Activated T-cell treated with anti-CD3 and anti-CD28 coated beads, Interleukin-2, amount 50 U/mL, for 48 hours (primary cell): ENCODE results near the gene NKAIN4.

Experiments used
- DNase-seq, 2 experiments: peaks; one replicate each; pipeline ENCODE4 v3.0.0-alpha.2; 2020

Gene NKAIN4

DNA sequence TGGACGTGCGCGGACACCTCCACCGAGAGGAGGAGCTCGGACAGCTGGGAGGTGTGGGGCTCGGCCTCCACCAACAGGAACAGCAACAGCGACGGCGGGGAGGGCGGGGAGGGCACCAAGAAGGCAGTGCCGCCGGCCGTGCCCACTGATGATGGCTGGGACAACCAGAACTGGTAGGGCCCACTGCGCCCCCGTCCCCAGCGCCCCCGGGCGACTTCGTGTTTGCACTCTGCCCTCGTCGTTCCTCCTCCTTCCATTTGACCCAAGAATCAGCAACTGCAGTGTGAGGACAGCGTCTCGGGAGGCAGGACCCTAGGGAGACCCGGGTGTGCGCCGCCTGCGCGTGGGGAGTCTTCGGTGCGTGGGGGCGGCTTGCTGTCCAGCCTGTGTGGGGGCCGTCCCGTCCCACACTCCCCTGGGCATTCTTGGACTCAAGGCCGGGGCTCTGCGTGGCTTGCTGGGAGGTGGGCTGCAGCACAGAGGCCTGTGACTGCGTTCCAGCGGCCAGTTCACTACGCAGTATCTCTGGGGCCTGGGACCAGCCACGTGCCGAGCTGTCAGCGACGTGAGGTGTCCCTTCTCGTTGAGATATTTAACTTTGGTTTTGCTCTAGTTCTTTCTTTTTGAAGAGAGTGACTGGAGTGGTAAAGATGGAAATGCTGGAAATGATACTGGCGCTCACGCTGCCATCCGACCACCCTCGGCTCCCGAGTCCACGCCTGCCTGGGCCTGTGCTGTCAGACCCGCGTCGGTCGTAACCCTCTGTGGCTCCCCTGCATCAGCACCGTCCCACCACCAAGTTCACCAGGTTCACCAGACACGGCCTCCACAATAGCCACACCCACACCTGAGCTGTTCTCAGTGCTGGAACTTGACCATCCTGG is 33.7 kb upstream of the NKAIN4 start:
- DNase-seq, result no peak

DNA sequence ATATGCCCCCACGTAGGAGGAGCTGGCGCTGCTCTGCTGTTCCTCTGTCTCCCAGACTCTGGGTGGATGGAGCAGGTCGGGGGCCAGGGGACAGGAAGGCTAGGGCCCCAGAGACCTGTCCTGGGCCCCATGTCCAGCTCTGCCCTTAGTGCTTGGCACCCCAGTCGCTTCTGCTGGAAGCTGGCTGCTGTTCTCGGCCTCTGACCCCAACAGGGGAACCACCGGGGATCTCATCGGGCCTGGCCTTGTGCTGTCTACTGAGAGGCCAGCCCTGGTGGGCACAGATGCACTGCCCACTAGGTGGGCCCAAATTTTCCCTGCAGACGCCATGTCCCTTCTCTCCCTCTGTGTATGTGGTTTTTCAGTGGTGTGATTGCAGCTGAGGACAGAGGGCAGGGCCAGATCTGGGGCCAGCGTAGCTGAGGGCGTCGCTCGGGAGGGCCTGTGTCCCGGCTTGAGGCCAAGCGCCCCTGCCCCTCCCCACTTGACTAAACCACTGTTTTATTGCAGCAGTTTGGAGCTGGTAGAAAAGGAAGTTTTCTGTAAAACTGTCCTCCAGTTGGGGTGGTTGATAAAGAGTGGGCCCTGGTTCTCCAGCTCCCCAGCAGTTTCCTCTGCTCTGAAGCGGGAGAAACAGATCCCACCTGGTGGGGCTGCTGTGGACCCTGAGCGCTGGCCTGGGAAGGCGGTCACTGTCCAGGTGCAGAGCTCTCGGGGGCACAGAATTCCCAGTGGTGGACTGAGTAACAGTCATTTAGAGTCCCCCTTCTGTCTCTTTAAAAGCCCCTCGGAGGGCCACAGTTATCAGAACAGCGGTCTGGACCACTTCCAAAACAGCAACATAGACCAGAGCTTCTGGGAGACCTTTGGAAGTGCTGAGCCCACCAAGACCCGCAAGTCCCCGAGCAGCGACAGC is 32.8 kb upstream of the NKAIN4 start:
- DNase-seq, result no peak

DNA sequence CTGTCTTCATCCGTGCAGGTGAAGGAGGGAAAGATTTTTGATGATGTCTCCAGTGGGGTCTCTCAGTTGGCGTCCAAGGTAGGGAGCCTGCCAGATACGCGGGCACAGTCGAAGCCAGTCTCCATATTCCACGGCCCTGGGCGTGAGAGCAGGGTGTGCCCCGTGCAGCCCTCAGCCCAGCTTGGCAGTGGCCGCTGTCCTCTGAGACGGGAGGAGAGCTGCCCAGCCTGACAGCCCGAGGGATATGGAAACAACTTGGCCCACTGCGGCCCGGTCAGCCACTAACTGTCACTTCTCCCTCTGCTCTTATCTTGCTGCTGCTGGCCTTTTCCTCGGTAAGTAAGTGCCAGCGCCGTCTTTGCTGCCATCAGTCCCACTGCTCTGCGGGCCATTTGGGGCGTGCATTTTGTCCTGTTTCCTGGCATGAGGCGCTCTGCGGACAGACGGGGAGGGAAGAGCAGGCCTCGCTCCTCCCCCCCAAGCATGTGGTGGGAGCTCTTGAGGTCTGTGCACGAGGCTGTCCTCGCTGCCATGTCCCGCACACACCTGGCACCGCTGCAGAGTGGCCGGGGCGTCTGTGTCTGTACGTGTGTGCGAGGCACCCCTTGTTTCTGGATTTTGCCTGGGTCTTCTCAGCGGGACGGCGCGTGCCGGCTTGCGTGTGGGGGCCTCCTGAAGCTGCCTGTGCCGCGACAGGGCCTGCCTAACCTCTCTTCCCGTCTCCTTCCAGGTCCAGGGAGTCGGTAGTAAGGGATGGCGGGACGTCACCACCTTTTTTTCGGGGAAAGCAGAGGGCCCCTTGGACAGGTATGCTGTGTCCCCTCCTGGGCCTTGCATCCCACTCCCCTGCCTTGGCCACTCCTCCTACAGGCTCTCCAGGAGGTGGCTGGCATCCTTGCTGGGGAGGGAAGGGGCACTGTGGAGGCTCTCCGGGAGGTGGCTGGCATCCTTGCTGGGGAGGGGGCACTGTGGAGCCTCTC is 31.7 kb upstream of the NKAIN4 start:
- DNase-seq, result no peak

DNA sequence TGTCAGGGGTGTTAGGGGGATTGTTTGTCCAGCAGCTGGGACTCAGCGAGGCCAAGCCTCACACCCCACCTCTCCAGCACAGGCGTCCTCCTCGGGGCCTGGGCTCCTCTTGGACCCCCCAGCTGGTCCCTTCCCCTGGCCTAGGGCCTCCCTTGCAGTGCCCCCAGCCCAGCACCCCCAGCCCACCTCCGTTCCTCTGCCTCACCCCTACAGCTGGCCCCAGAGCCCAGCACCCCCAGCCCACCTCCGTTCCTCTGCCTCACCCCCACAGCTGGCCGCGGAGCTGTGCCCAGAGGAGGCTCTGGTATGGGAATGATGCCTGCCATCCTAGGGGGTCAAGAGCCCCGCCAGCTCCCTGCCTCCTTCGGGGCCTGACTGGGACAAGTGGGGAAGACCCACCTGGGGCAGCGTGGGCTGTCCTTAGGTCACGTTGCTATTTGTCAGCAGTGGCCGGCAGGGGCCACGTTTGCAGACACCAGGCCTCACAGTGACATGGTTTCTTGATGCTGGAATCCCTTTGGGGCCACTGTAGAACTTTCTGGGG is 30.8 kb upstream of the NKAIN4 start:
- DNase-seq, result no peak

DNA sequence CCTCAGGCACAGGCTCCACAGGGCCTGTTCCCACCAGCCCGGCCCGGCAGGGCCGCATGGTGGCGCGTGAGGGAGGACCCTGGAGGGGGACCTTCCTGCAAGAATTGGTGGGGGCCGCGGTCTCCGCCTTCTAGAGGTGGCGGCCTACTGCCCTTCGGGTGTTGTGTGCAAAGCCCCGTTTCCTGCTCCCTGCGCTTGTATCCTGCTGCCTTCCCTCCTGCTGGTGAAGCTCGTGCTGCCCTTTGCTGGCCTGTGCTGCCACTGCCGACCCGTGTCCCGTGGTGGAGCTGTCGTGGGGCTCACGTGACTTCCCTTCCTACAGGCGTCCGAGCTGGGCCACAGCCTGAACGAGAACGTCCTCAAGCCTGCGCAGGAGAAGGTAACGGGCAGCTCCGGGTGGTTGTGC is 30.3 kb upstream of the NKAIN4 start:
- no peak for DNase-seq

DNA sequence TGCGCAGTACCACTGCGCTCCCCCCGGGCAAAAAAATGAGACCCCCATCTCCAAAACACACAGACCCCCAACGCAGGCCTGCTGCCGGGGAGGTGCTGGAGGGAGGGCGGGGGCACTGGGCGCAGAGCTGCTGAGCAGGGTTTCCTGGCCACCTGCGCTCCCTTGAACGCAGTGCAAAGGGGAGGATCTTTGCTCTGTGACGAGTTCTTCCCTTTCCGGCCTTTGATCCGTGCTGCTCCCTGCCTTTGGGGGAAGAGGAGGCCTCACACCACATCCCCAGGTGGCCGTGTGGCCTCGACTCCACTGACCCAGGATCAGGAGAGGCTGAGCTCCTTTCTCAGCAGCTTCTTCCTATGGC is 29.8 kb upstream of the NKAIN4 start:
- DNase-seq, result no peak

DNA sequence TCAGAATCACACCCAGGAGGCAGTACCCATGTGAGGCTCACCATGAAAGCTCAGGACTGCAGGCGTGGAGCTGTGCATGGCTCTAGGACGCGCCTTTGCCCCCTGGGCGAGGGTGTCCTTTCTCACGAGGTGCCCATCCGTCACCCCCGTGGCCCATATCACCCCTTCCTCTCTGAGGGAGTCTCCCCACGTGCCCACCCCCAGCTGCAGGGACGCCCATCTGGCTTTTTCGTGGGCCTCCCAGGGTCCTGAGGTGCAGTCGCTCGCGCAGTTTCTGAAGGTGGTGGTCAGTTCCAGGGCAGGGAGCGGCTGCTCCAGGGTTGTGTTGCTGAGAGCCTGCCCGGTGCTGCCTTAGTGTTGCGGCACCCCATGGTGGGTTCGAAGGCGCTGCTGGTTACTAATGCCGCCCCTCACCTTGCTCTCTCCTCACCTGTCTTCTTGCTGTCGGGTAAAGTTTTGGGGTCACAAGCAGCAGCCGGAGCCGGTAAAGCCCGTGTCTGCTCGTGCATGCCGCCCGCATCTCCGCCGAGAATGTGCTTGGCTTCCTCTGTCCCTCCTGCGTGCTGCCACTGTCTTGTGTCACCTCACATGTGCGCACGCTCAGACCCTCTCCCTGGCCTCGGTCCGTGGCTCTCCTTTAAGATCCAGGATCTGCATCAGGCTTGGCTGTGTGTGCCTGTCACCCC is 29.3 kb upstream of the NKAIN4 start:
- no peak for DNase-seq

DNA sequence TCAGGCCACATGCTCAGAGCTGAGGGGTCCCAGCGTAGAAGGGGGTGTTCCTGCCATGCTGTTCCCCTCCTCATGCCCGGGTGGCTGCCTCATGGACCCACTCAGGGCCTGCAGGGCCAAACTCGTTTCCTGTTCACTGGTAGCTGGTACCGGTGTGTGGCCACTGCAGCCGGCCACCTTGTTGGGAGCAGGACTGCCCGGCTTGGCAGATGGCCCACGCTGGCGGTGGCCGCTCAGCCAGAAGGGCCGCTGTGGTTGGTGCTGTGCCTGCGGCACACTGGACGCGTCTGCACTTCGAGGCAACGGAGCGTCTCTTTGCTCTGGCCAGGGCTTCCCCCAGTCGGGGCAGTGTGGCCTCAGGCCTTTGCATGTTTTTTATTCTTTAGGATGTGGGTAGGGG is 28.7 kb upstream of the NKAIN4 start:
- DNase-seq, result no peak

DNA sequence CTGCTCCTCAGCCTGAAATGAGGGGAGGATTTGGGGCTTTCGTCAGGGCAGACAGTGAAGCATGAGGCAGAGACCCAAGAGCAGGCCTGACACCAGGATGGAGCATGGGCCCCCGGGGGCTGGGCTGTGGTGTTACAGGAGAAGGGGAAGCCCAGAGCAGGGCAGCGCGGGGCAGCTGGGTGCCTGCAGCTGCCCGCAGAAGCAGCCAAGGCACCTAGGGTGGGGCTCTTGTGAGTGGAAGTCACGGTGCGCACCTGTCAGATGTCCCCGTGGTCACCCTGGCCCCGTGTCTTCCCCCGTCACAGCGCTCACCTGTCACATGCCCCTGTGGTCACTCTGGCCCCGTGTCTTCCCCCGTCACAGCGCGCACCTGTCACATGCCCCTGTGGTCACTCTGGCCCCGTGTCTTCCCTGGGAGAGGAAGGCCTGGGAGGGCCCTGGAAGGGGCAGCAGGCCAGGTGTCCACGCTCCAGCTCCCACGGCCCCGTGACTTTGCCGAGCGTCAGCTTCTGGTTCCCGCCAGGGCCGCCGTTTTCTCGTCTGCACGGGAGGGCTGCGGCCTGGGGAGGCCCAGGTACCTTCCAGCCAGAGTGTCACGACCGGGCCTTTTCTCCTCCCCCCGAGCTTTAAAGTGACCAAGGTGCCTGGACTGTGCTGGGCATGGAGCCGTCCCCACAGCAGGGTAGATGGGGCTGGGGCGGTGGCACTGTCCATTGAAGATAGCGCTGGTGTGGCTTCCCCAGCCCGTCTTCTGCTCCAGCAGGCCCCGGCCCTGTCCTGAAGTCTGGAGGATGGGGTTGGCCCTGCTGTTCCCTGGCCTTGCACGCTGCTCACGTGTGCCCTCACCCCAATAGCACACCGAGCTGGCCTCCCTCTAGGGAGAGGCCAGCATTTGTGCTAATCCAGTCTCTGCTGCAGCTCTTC is 27.7 kb upstream of the NKAIN4 start:
- no peak for DNase-seq

DNA sequence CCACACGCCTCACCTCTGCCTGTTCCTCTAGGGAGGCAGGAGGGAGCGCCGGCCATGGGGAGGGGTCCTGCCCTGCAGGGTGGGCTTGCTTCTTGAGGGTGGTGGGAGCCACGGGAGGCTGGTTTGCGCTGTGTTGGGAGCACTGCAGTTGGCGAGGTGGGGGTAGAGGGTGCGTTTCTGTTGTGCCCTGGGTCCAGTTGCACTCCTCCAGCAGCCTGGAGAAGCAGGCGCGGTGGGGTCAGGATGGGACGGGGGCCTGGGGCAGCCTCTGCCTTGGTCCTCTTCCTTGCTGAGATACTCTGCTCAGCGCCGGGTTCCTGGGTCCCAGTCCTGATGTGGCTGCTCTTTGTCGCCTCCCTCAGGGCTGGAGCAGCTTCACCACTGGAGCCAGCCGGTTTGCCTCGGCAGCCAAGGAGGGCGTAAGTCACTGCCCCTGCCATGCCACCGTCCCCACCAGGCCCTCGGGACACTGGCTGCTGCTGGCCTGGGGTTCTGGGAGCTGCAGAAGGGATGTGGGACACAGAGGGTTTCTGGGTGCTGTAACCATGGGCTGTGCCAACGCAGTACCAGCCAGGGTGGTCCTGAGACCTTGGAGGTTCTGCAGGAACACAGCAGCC is 26.8 kb upstream of the NKAIN4 start:
- no peak for DNase-seq

DNA sequence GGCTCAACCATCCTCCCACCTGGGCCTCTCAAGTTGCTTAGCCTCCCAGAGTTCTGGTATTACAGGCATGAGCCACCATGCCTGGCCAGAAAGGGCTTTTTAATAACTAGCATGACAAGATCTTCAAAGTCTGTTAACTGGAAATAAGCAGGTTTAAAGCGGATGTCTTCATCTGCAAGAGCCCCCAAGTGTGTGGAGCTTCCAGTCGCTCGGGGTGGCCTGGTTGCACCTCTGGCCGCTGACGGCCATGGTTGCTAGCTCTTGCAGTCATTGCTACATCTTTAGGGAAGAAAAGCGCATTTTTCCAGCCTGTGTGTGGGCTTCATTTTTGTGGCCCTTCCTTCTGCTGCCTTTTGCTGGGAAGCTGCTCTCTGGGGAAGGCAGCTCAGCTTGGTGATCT is 26.1 kb upstream of the NKAIN4 start:
- no peak for DNase-seq

DNA sequence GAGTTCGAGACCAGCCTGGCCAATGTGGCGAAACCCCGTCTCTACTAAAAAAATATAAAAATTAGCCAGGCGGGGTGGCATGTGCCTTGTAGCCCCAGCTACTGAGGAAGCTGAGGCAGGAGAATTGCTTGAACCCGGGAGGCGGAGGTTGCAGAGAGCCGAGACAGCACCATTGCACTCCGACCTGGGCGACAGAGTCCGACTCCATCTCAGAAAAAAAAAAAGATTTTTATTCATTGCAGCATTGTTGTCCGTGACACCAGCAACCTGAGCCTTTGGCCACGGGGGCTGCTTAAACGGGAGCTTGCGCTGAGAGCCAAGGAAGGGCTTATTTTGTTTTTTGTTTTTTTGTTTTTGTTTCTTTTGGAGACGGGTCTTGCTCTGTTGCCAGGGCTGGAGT is 25.7 kb upstream of the NKAIN4 start:
- DNase-seq, result no peak

DNA sequence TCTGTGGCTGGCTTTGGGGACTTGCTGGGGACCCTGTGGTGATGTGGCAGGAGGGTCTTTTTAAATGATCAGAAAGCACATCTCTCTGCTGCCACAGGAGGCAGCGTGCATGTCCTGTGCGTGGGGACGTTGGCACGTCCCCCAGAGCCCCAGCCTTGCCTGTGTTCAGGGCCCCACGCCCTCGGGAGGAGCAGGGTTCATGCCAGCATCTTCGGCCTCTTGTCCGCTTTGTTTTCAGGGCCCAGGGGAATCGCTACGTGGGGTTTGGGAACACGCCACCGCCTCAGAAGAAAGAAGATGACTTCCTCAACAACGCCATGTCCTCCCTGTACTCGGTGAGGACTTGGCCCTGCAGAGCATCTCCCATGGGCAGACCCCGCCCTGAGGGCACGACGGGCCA is 24.4 kb upstream of the NKAIN4 start:
- no peak for DNase-seq

DNA sequence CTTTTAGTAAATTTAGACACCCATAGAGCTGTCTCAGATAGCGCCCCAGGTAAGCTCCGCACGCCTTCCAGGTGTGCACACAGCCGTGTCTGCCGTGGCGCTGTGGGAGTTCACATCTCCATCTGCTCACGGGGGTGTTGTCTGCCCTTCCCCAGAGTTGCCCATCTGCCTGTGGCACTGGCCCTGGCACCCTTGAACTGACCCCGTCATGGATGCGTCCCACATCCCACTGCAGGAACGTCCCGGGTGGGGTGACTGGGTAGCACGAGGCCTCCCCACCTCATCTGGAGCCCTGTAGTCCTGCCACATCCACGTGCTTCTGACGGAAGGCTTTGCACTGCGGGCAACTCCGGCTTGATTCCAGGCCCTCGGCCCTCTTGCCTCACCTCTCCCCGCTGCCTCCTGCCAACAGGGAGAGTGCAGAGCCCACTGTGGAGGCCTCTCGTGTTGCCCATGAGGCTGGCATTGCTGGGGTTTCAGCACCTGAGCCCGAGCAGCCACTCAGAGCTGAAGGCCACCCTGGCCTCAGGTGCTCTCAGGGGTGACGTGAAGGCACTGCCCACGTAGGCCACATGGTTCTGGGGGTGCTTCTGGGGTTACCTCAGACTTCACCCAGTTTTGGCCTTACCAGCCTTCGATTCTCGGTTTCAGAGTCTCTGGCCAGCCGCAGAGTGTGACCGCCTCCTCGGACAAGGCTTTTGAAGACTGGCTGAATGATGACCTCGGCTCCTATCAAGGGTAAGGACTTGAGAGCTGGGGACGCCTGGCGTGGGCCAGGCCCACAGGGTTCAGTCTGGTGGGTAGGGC is 23.4 kb upstream of the NKAIN4 start:
- no peak for DNase-seq

DNA sequence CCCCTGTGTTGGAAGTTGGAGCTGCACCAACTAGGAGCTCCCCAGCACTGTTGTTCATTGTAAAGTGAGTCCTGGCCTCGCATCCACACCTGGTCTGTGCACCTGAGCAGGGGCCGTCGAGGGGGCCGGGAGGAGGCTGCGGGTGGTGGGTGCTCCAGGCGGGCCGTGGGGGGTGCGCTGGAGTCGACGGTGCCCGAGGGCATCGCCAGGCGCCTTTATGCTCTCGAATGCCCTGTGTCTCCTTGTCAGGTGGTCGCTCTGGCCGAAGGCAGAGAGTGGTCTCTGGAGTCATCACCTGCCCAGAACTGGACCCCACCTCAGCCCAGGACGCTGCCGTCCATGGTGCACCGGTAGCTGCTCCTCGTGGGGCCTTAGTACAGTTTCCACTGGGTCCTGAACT is 22.7 kb upstream of the NKAIN4 start:
- no peak for DNase-seq

DNA sequence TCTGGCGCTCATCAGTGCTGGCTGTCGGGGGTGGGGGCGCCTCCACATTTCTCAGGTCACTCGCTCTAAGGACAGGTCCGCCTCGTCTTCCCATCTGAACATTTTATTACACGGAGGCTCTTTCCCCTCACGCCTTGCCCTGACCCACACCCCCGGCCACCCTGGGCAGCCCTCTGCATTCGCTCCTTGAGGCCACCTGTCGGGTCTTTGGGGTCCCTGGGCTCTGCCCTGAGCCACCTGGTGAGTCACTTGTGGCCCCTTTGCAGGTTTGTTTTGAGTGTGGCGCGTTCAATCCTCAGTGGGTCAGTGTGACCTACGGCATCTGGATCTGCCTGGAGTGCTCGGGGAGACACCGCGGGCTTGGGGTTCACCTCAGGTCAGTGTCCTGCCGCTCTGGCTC is 21.6 kb upstream of the NKAIN4 start:
- DNase-seq, result no peak

DNA sequence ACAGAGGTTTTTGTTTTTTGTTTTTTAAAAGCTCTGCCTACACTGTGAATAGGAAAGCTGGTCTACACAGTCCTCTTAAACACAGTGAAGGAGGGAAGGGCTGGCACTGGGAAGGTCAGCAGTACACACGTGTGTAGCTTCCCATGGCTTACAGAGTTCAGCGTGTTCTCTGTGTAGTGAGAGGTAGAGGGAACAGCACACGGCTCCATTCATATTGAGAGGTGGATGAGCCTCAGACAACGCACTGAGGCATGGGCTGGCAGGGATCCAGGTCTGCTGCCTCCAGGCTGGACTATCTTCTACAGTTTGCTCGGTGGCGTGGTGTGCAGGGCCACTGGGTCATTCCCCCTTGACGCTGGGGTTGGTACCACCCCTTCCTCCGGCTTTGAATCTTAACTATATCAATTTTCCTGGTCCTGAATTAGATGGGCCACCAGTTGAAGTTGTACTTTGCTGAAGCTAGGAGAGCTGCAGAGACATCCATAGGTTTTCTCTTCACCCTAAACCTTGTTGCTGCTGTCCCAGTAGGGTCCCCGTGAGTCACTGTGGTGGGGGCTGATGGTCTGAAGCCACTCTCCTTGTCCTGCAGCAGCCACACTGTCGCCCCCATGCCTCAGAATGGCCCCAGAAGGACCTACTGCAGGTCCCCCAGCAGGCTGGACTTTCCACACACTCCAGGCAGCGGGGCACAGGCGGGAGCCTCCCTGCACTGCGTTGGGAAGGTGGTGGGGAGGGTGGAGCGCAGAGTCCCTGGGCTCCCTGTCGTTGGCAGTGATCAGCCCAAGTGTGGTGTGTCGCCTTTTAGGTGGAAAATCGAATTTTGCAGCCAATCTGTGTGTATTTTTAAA is 20.3 kb upstream of the NKAIN4 start:
- DNase-seq, result no peak

DNA sequence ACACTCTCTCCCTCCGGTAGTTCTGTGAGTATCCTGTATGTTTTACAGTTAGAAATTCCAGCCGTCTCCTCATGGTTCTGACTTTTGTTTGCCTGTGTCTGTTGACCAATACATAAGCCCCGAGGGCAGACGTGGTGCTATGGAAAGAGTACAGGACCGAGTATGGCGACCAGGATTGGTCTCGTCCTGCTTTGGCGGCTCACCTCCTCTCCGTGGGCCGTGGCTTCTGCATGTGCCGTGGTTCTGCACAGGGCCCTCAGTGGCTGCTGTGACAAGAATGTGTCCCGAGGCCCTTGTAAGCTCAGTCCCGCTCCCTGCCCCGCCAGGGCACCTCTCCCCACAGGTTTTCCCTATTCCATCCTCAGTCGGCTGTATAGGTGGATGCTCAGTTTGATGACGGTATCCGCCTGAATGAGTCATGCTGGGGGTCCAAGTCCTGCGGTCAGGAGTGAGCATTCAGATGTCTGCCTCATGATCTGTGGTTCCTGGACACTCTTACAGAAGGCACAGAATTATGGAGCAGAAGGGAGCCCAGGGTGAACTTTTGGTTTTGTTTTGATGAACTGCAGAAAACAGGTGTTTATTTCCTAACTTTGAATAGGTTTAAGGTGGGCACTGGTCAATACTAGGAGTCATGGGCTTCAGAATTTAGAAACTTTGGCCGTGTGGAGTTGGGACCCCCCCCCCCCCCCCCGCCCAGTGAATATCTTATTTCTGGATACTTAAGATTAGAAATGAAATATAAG is 19.5 kb upstream of the NKAIN4 start:
- DNase-seq, result no peak
